Measurements from ENCODE around the gene ACAD11. TPM values are rescaled to one million over a fixed set of nuclear protein-coding genes. Genes with fewer than 3 reads are reported as not detected.

The ACAD11 gene
- total RNA-seq, 4 donors from 2014 or later = 3.9 to 20.4 (median 7.0) TPM

GRCh38 chr3:132630612-132631011 is 29.0 kb downstream of the ACAD11 start:
- whole genome bisulfite sequencing, 2 donors = 93% methylated on average over 7 of the region's 7 CpGs
- no peak for TF ChIP-seq CTCF (IDR thresholded peaks at IDR 0.05)
- no peak for TF ChIP-seq POLR2A (IDR thresholded peaks at IDR 0.05)
- intact Hi-C loops (cut with DNase I) = no loop called here
- no peak overlapping the region for H3K27ac ChIP-seq
- DNase-seq = no peak
- peaks cover 0 to 9% (median 0%) of the 10 kb centered on the region in 3 donors for H3K4me1 ChIP-seq
- H3K4me3 ChIP-seq = no peak overlapping the region
- peaks cover 0 to 37% (median 0%) of the 10 kb centered on the region in 3 donors for H3K36me3 ChIP-seq
- no peaks in the 10 kb centered on the region for H3K9me3 ChIP-seq
- no peaks in the 10 kb centered on the region for H3K27me3 ChIP-seq

- Histone ChIP-seq H3K36me3 (peaks cover 0 to 35% (median 0%) of the 10 kb centered on the region in 3 donors), H3K27ac (no peak overlapping the region), H3K4me1 (peaks cover 0 to 9% (median 0%) of the 10 kb centered on the region in 3 donors), H3K4me3 (no peak overlapping the region), H3K9me3 (no peaks in the 10 kb centered on the region), H3K27me3 (no peaks in the 10 kb centered on the region)
- intact Hi-C loops (cut with DNase I) = no loop called here
- DNase-seq = no peak
- no peak for TF ChIP-seq CTCF (IDR thresholded peaks at IDR 0.05)
- WGBS, 2 donors = 18 to 39% methylated on average over 1 of the region's 1 CpG
These were observed 29.7 kb downstream of the ACAD11 start for GRCh38 chr3:132629928-132630327.

- Histone ChIP-seq H3K27ac (no peak overlapping the region), H3K9me3 (no peaks in the 10 kb centered on the region), H3K36me3 (peaks cover 0 to 40% (median 0%) of the 10 kb centered on the region in 3 donors), H3K27me3 (no peaks in the 10 kb centered on the region), H3K4me1 (peaks cover 0 to 20% (median 0%) of the 10 kb centered on the region in 3 donors), H3K4me3 (no peak overlapping the region)
- intact Hi-C loops (cut with DNase I) = no loop called here
- TF ChIP-seq POLR2A (IDR thresholded peaks at IDR 0.05) = no peak
- TF ChIP-seq CTCF (IDR thresholded peaks at IDR 0.05) = no peak
- 60 to 69% methylated on average over 2 of the region's 2 CpGs for WGBS, 2 donors
- no peak for DNase-seq
These were observed 31.5 kb downstream of the ACAD11 start for GRCh38 chr3:132628157-132628556.

- peaks cover 0 to 36% (median 0%) of the 10 kb centered on the region in 3 donors for H3K36me3 ChIP-seq
- H3K4me1 ChIP-seq = peaks cover 0 to 28% (median 0%) of the 10 kb centered on the region in 3 donors
- no peaks in the 10 kb centered on the region for H3K9me3 ChIP-seq
- no peak overlapping the region for H3K27ac ChIP-seq
- no peaks in the 10 kb centered on the region for H3K27me3 ChIP-seq
- TF ChIP-seq POLR2A (IDR thresholded peaks at IDR 0.05) (no peak), CTCF (IDR thresholded peaks at IDR 0.05) (no peak)
- H3K4me3 ChIP-seq = no peak overlapping the region
- intact Hi-C loops (cut with DNase I) = no loop called here
- WGBS, 2 donors = 83 to 88% methylated on average over 6 of the region's 6 CpGs
- DNase-seq = no peak
These were observed 32.7 kb downstream of the ACAD11 start for GRCh38 chr3:132626955-132627354.

GRCh38 chr3:132625613-132626012 is 34.0 kb downstream of the ACAD11 start:
- Histone ChIP-seq H3K27me3 (no peaks in the 10 kb centered on the region), H3K36me3 (peaks cover 0 to 43% (median 0%) of the 10 kb centered on the region in 3 donors)

More at GRCh38 chr3:132625613-132626012, 34.0 kb downstream of the ACAD11 start:
- DNase-seq = no peak
- 86 to 94% methylated on average over 1 of the region's 1 CpG for WGBS, 2 donors
- intact Hi-C loops (cut with DNase I) = no loop called here
- Histone ChIP-seq H3K9me3 (no peaks in the 10 kb centered on the region), H3K4me1 (peaks cover 0 to 28% (median 0%) of the 10 kb centered on the region in 3 donors), H3K4me3 (no peak overlapping the region), H3K27ac (no peak overlapping the region)
- no peak for TF ChIP-seq CTCF (IDR thresholded peaks at IDR 0.05)
- TF ChIP-seq POLR2A (IDR thresholded peaks at IDR 0.05) = no peak
